Measurements from ENCODE around the gene ECI1. TPM values are rescaled to one million over a fixed set of nuclear protein-coding genes. Genes with fewer than 3 reads are reported as not detected.
"Not testable (repeated sequence)": the region's sequence is repeated elsewhere in the genome, so short reads cannot be mapped to it uniquely, and the experiment has no call there.

ECI1 gene
- total RNA-seq, 4 donors from 2014 or later, result 60.2 to 114 (median 95.6) TPM

DNA sequence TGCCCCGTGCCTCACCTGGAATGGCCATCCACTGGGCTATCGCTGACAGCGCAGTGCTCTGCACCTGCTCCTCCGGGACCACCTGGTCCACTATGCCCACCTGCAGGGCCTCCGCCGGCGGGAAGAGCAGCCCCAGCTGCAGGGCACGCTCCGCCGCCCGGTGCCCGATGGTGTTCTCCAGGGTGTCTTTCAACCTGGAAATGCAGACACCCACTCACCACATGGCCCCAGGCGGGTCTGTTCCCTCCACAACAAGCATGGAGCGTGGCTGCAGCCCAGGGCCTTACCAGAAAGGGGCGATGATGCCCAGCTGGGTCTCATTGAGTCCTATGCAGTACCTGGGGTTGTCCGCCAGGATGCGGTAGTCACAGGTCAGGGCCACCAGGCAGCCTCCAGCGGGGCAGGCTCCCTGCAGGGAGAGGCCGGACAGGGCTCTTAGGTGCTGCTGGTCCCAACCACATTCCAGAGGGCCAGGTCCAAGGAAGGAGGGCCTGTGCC lies 8.3 kb downstream of the ECI1 start:
- no peaks in the 10 kb centered on the region for H3K4me1 ChIP-seq
- DNase-seq, result no peak
- peaks cover 0 to 66% (median 0%) of the 10 kb centered on the region in 3 donors for H3K36me3 ChIP-seq
- H3K27ac ChIP-seq, result no peak overlapping the region
- H3K9me3 ChIP-seq, result no peaks in the 10 kb centered on the region
- TF ChIP-seq CTCF (IDR thresholded peaks at IDR 0.05), result no peak
- no peak for TF ChIP-seq POLR2A (IDR thresholded peaks at IDR 0.05)
- H3K27me3 ChIP-seq, result no peaks in the 10 kb centered on the region
- no peak overlapping the region for H3K4me3 ChIP-seq

DNA sequence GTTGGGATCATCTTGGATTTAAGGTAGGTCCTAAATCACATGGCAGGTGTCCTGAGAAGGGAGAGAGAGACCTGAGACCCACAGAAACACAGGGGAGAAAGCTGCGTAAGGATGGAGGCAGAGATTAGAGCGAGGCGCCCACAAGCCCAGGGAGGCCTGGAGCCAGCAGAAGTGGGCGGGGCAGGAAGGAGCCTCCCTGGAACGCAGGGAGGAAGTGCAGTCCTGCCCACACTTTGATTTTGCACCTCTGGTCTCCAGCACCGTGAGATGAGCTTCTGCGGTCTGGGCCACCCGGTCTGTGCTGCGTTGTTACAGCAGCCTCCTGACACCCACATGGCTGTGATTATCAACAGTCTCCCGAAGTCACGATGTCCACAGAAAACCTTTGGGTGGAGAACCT lies 8.8 kb downstream of the ECI1 start:
- Histone ChIP-seq H3K4me1 (peaks cover 0 to 3% (median 0%) of the 10 kb centered on the region in 4 donors), H3K4me3 (no peak overlapping the region), H3K27ac (no peak overlapping the region), H3K36me3 (peaks cover 0 to 65% (median 0%) of the 10 kb centered on the region in 3 donors), H3K9me3 (no peaks in the 10 kb centered on the region), H3K27me3 (peaks cover 0 to under 1% of the 10 kb centered on the region in 2 donors)
- DNase-seq, result no peak
- TF ChIP-seq POLR2A (IDR thresholded peaks at IDR 0.05) (no peak), CTCF (IDR thresholded peaks at IDR 0.05) (no peak)

GRCh38 chr16:2240331-2240730 lies 11.1 kb downstream of the ECI1 start:
- DNase-seq, H3K27ac ChIP-seq, H3K4me3 ChIP-seq, H3K9me3 ChIP-seq: not testable (repeated sequence)
- peaks cover 0 to 50% (median 0%) of the 10 kb centered on the region in 3 donors for H3K36me3 ChIP-seq
- peaks cover 0 to 19% of the 10 kb centered on the region in 2 donors for H3K27me3 ChIP-seq
- H3K4me1 ChIP-seq, result peaks cover 5 to 26% (median 14%) of the 10 kb centered on the region in 4 donors

DNA sequence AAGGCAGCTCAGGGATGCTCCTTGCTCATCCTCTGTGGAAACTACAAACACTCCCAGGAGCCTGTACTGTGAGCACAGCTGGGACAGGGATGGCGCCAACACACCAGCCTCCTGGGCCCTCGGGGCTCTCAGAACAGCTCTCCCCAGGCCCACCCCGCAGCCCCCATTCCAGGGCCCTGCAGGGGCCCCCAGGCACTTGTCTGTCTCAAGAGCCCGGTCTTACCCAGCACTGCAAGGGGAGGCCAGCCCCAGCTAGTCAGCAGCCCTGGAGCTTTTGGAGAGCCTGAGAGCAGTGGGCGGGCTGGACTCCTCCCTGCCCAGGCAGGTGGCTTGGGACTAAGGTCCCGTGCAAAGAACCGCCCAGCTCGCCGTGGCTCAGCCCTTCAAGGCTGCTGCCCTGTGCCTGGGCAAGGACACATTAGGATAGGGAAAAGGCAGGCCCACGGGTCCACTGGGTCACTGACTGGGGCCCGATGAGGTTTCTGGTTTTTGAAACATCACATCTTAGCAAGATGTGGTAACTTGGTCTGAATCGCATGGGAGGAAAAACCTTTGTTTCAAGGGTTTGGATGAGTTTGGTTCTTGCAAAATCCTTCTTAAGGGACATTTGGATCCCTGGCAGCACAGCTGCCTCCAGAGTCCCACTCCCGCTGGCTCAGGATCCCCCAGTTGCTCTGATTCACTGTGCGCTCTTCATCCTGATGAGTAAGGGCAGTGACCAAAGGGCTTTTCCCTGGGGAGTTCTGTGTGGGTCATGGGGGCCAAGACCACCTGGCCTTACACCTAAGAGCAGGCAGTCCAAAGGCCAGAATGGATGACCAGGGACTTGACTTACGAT lies 12.3 kb downstream of the ECI1 start:
- H3K36me3 ChIP-seq, result peaks cover 0 to 50% (median 0%) of the 10 kb centered on the region in 3 donors

DNA sequence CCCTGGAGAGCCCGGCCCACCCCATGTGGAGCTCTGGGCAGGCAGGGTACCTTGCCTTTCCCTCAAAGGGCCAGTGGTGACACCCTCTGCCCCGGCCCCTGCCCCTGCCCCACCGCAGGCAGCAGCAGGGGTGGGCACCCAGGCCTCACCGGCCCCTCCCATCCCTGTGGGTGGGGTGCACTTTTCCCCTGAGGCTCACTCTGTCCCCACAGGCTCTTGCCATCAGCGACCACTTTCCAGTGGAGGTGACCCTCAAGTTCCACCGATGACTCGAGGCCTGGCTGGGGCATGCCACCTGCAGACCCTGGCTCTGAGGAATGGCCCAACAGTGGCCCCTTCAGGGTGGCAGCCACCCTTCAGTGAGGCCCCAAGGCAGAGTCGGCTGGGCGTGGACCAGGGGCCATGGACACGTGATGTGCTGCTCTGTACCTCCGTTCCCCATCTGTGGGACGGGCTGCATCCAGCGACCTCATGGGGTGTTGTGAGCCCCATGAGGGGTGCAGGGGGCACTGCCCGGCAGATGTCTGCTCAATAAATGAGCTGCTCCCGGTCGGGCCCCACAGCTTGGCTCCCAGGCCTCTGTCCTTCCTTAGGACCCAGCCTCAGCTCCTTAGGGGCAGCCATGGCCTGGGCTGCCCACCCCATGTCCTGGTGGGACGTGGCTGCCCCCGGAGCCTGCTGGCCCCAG lies 13.1 kb downstream of the ECI1 start:
- no peak for DNase-seq
- no peak overlapping the region for H3K27ac ChIP-seq
- no peak overlapping the region for H3K4me3 ChIP-seq
- H3K27me3 ChIP-seq, result peaks cover 0 to 19% of the 10 kb centered on the region in 2 donors
- H3K4me1 ChIP-seq, result peaks cover 5 to 28% (median 14%) of the 10 kb centered on the region in 4 donors
- no peaks in the 10 kb centered on the region for H3K9me3 ChIP-seq
- TF ChIP-seq CTCF (IDR thresholded peaks at IDR 0.05) (no peak), POLR2A (IDR thresholded peaks at IDR 0.05) (no peak)
- H3K36me3 ChIP-seq, result peaks cover 0 to 50% (median 0%) of the 10 kb centered on the region in 3 donors

More for the DNA sequence above, 12.3 kb downstream of the ECI1 start:
- TF ChIP-seq POLR2A (IDR thresholded peaks at IDR 0.05), result no peak
- TF ChIP-seq CTCF (IDR thresholded peaks at IDR 0.05), result no peak
- peaks cover 0 to 19% of the 10 kb centered on the region in 2 donors for H3K27me3 ChIP-seq
- H3K4me1 ChIP-seq, result peaks cover 5 to 28% (median 14%) of the 10 kb centered on the region in 4 donors
- no peak overlapping the region for H3K27ac ChIP-seq
- no peak overlapping the region for H3K4me3 ChIP-seq
- no peaks in the 10 kb centered on the region for H3K9me3 ChIP-seq
- no peak for DNase-seq
